Measurements from ENCODE around the gene ZXDB. TPM values are rescaled to one million over a fixed set of nuclear protein-coding genes. Genes with fewer than 3 reads are reported as not detected.

The ZXDB gene
- total and polyA plus RNA-seq, 2 experiments from 2014 or later = 2.5 to 16.1 TPM

DNA sequence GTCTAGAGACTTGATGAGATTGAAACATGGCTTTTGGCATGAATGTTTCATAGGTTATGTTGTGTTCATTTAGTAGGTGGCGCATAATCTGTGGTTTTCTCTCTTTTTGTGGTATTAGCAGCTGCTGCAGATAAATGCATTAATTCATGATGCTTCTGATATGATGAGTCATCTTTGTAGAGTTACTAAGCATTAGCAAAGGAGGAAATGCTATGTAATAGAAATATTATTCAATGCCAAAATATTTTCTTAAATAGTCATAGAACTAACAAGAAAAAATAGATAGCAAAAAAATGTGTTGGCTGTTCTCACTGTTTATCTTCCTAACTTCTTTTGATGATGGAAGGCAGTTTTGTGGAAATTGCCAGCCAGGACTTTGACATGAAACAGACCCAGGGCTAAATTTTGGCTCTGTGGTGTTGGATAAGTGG lies 3.6 kb downstream of the ZXDB start:
- H3K27me3 ChIP-seq (ENCODE audit: insufficient read depth) = no peaks in the 10 kb centered on the region
- H4K20me1 ChIP-seq (replicated peaks; ENCODE audit: insufficient read depth) = no peaks in the 10 kb centered on the region
- peak overlapping the region; percentile 65 for H3K4me3 Mint-ChIP-seq
- no peaks in the 10 kb centered on the region for H3K36me3 ChIP-seq (ENCODE audit: insufficient read depth)
- no peaks in the 10 kb centered on the region for H3F3A ChIP-seq (replicated peaks; ENCODE audit: low read depth)
- H3K79me2 ChIP-seq (replicated peaks; ENCODE audit: insufficient read depth) = peaks cover 52% of the 10 kb centered on the region
- DNase-seq (ENCODE audit: low spot score) = peak; percentile 1
- H3K27ac Mint-ChIP-seq = no peak overlapping the region; the same call in 1 of the 2 replicates
- H3K36me3 Mint-ChIP-seq (ENCODE audit: low read depth) = peaks cover 8% of the 10 kb centered on the region; the same call in 2 of the 3 replicates
- peaks cover 20% of the 10 kb centered on the region for H3K4me1 ChIP-seq (ENCODE audit: insufficient read depth)
- no peaks in the 10 kb centered on the region for H3K27me3 Mint-ChIP-seq (ENCODE audit: insufficient read depth, low read depth, poor library complexity)
- no peaks in the 10 kb centered on the region for H3K9me3 Mint-ChIP-seq
- no peak overlapping the region for H3K27ac ChIP-seq (ENCODE audit: low read depth)
- H3K4me3 ChIP-seq = peak overlapping the region; percentile 50
- peak overlapping the region; percentile 69 for H3K4me2 ChIP-seq
- no peaks in the 10 kb centered on the region for H3K9me2 ChIP-seq (ENCODE audit: insufficient read depth)
- H2AFZ ChIP-seq = no peak overlapping the region
- ATAC-seq = no peak
- TF ChIP-seq JUNB (IDR thresholded peaks at IDR 0.05; ENCODE audit: unreplicated experiment) (no peak), ZNF114 (CRISPR knock-in tag; IDR thresholded peaks at IDR 0.05) (no peak), POLR2AphosphoS5 (IDR thresholded peaks at IDR 0.05; ENCODE audit: low read depth) (no peak), EZH2phosphoT487 (IDR thresholded peaks at IDR 0.05; ENCODE audit: unreplicated experiment) (no peak), CREB1 (CRISPR knock-in tag; IDR thresholded peaks at IDR 0.05; ENCODE audit: low read depth) (no peak), EZH2 (IDR thresholded peaks at IDR 0.05; ENCODE audit: low read depth, unreplicated experiment) (no peak), STAT1 (IDR thresholded peaks at IDR 0.05; ENCODE audit: unreplicated experiment) (no peak), NANOG (IDR thresholded peaks at IDR 0.05; ENCODE audit: borderline replicate concordance) (no peak)
- TF ChIP-seq, protein P1, sequence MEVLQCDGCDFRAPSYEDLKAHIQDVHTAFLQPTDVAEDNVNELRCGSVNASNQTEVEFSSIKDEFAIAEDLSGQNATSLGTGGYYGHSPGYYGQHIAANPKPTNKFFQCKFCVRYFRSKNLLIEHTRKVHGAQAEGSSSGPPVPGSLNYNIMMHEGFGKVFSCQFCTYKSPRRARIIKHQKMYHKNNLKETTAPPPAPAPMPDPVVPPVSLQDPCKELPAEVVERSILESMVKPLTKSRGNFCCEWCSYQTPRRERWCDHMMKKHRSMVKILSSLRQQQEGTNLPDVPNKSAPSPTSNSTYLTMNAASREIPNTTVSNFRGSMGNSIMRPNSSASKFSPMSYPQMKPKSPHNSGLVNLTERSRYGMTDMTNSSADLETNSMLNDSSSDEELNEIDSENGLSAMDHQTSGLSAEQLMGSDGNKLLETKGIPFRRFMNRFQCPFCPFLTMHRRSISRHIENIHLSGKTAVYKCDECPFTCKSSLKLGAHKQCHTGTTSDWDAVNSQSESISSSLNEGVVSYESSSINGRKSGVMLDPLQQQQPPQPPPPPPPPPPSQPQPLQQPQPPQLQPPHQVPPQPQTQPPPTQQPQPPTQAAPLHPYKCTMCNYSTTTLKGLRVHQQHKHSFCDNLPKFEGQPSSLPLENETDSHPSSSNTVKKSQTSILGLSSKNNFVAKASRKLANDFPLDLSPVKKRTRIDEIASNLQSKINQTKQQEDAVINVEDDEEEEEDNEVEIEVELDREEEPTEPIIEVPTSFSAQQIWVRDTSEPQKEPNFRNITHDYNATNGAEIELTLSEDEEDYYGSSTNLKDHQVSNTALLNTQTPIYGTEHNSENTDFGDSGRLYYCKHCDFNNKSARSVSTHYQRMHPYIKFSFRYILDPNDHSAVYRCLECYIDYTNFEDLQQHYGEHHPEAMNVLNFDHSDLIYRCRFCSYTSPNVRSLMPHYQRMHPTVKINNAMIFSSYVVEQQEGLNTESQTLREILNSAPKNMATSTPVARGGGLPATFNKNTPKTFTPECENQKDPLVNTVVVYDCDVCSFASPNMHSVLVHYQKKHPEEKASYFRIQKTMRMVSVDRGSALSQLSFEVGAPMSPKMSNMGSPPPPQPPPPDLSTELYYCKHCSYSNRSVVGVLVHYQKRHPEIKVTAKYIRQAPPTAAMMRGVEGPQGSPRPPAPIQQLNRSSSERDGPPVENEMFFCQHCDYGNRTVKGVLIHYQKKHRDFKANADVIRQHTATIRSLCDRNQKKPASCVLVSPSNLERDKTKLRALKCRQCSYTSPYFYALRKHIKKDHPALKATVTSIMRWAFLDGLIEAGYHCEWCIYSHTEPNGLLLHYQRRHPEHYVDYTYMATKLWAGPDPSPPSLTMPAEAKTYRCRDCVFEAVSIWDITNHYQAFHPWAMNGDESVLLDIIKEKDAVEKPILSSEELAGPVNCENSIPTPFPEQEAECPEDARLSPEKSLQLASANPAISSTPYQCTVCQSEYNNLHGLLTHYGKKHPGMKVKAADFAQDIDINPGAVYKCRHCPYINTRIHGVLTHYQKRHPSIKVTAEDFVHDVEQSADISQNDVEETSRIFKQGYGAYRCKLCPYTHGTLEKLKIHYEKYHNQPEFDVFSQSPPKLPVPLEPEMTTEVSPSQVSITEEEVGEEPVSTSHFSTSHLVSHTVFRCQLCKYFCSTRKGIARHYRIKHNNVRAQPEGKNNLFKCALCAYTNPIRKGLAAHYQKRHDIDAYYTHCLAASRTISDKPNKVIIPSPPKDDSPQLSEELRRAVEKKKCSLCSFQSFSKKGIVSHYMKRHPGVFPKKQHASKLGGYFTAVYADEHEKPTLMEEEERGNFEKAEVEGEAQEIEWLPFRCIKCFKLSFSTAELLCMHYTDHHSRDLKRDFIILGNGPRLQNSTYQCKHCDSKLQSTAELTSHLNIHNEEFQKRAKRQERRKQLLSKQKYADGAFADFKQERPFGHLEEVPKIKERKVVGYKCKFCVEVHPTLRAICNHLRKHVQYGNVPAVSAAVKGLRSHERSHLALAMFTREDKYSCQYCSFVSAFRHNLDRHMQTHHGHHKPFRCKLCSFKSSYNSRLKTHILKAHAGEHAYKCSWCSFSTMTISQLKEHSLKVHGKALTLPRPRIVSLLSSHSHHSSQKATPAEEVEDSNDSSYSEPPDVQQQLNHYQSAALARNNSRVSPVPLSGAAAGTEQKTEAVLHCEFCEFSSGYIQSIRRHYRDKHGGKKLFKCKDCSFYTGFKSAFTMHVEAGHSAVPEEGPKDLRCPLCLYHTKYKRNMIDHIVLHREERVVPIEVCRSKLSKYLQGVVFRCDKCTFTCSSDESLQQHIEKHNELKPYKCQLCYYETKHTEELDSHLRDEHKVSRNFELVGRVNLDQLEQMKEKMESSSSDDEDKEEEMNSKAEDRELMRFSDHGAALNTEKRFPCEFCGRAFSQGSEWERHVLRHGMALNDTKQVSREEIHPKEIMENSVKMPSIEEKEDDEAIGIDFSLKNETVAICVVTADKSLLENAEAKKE (CRISPR knock-in tag; IDR thresholded peaks at IDR 0.05) = no peak
- TF ChIP-seq, protein P2, sequence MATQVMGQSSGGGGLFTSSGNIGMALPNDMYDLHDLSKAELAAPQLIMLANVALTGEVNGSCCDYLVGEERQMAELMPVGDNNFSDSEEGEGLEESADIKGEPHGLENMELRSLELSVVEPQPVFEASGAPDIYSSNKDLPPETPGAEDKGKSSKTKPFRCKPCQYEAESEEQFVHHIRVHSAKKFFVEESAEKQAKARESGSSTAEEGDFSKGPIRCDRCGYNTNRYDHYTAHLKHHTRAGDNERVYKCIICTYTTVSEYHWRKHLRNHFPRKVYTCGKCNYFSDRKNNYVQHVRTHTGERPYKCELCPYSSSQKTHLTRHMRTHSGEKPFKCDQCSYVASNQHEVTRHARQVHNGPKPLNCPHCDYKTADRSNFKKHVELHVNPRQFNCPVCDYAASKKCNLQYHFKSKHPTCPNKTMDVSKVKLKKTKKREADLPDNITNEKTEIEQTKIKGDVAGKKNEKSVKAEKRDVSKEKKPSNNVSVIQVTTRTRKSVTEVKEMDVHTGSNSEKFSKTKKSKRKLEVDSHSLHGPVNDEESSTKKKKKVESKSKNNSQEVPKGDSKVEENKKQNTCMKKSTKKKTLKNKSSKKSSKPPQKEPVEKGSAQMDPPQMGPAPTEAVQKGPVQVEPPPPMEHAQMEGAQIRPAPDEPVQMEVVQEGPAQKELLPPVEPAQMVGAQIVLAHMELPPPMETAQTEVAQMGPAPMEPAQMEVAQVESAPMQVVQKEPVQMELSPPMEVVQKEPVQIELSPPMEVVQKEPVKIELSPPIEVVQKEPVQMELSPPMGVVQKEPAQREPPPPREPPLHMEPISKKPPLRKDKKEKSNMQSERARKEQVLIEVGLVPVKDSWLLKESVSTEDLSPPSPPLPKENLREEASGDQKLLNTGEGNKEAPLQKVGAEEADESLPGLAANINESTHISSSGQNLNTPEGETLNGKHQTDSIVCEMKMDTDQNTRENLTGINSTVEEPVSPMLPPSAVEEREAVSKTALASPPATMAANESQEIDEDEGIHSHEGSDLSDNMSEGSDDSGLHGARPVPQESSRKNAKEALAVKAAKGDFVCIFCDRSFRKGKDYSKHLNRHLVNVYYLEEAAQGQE (IDR thresholded peaks at IDR 0.05; ENCODE audit: unreplicated experiment) = no peak
- TF ChIP-seq, protein P3, sequence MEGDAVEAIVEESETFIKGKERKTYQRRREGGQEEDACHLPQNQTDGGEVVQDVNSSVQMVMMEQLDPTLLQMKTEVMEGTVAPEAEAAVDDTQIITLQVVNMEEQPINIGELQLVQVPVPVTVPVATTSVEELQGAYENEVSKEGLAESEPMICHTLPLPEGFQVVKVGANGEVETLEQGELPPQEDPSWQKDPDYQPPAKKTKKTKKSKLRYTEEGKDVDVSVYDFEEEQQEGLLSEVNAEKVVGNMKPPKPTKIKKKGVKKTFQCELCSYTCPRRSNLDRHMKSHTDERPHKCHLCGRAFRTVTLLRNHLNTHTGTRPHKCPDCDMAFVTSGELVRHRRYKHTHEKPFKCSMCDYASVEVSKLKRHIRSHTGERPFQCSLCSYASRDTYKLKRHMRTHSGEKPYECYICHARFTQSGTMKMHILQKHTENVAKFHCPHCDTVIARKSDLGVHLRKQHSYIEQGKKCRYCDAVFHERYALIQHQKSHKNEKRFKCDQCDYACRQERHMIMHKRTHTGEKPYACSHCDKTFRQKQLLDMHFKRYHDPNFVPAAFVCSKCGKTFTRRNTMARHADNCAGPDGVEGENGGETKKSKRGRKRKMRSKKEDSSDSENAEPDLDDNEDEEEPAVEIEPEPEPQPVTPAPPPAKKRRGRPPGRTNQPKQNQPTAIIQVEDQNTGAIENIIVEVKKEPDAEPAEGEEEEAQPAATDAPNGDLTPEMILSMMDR (conservative IDR thresholded peaks at IDR 0.05; ENCODE audit: low read depth in 2 of 2) = no peak
- TF ChIP-seq, protein P4, sequence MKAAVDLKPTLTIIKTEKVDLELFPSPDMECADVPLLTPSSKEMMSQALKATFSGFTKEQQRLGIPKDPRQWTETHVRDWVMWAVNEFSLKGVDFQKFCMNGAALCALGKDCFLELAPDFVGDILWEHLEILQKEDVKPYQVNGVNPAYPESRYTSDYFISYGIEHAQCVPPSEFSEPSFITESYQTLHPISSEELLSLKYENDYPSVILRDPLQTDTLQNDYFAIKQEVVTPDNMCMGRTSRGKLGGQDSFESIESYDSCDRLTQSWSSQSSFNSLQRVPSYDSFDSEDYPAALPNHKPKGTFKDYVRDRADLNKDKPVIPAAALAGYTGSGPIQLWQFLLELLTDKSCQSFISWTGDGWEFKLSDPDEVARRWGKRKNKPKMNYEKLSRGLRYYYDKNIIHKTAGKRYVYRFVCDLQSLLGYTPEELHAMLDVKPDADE (IDR thresholded peaks at IDR 0.05) = no peak
- peaks cover 32% of the 10 kb centered on the region for H3K4me1 Mint-ChIP-seq
